WTC11 (cell line): Measurements from ENCODE around the gene CLDN25.

Experiments used
- CBFB ChIP-seq: sonication (generic); formaldehyde crosslinking; IDR thresholded peaks from 2 replicates; pipeline ENCODE4 v1.8.1; 2022; ENCODE audit warnings: mild to moderate bottlenecking, low read depth, missing genetic modification reagents
- CTCF ChIP-seq: fragments of 200-600 bp; IDR thresholded peaks from 2 replicates; pipeline ENCODE4 v1.8.0; 2022; ENCODE audit warnings: antibody characterized with exemption
- ETV6 ChIP-seq: sonication (generic); formaldehyde crosslinking; IDR thresholded peaks from 2 replicates; pipeline ENCODE4 v1.8.1; 2022; ENCODE audit warnings: mild to moderate bottlenecking, missing genetic modification reagents
- KAT7 ChIP-seq: sonication (generic); formaldehyde crosslinking; IDR thresholded peaks from 2 replicates; pipeline ENCODE4 v1.8.1; 2023; ENCODE audit warnings: missing genetic modification reagents, mild to moderate bottlenecking, borderline replicate concordance
- MAX ChIP-seq: sonication (generic); formaldehyde crosslinking; IDR thresholded peaks from 2 replicates; pipeline ENCODE4 v1.8.0; 2022; ENCODE audit warnings: mild to moderate bottlenecking, missing genetic modification reagents
- NR2C2 ChIP-seq: sonication (generic); formaldehyde crosslinking; IDR thresholded peaks from 2 replicates; pipeline ENCODE4 v1.8.0; 2022; ENCODE audit warnings: mild to moderate bottlenecking, missing genetic modification reagents
- SMAD4 ChIP-seq: sonication (generic); formaldehyde crosslinking; IDR thresholded peaks from 2 replicates; pipeline ENCODE4 v1.8.0; 2022; ENCODE audit warnings: mild to moderate bottlenecking, missing genetic modification reagents
- SP1 ChIP-seq: sonication (generic); formaldehyde crosslinking; conservative IDR thresholded peaks from 2 replicates; pipeline ENCODE4 v1.8.1; 2022; ENCODE audit warnings: missing genetic modification reagents
- TCF7 ChIP-seq: sonication (generic); formaldehyde crosslinking; IDR thresholded peaks from 2 replicates; pipeline ENCODE4 v1.8.0; 2022; ENCODE audit warnings: mild to moderate bottlenecking, low read depth, missing genetic modification reagents, moderate library complexity
- TP53 ChIP-seq: sonication (generic); formaldehyde crosslinking; IDR thresholded peaks from 2 replicates; pipeline ENCODE4 v1.8.1; 2023; ENCODE audit warnings: mild to moderate bottlenecking, missing genetic modification reagents
- USF1 ChIP-seq: sonication (generic); formaldehyde crosslinking; IDR thresholded peaks from 2 replicates; pipeline ENCODE4 v1.8.0; 2022; ENCODE audit warnings: mild to moderate bottlenecking, missing genetic modification reagents
- USF2 ChIP-seq: sonication (generic); formaldehyde crosslinking; IDR thresholded peaks from 2 replicates; pipeline ENCODE4 v1.8.1; 2023; ENCODE audit warnings: mild to moderate bottlenecking, missing genetic modification reagents, moderate library complexity

- TF ChIP-seq CTCF, result no peak
- TF ChIP-seq TCF7, result no peak
- no peak for TF ChIP-seq NR2C2 (CRISPR knock-in tag)
- no peak for TF ChIP-seq SP1 (CRISPR knock-in tag)
- TF ChIP-seq SMAD4 (CRISPR knock-in tag), result no peak
- TF ChIP-seq ETV6 (CRISPR knock-in tag), result no peak
- TF ChIP-seq TP53 (CRISPR knock-in tag), result no peak
- no peak for TF ChIP-seq USF2 (CRISPR knock-in tag)
- TF ChIP-seq CBFB (CRISPR knock-in tag), result no peak
- TF ChIP-seq MAX (CRISPR knock-in tag), result no peak
- TF ChIP-seq KAT7 (CRISPR knock-in tag), result no peak
- TF ChIP-seq USF1 (CRISPR knock-in tag), result no peak
Observed at GRCh38 chr11:113817162-113817561, 37.6 kb downstream of the CLDN25 start.
